Measurements from ENCODE around the gene CLDND2. TPM values are rescaled to one million over a fixed set of nuclear protein-coding genes. Genes with fewer than 3 reads are reported as not detected.
"Not testable (repeated sequence)": the region's sequence is repeated elsewhere in the genome, so short reads cannot be mapped to it uniquely, and the experiment has no call there.

Gene CLDND2
- total RNA-seq, 2 experiments from 2014 or later, result 1.9 TPM; not detected in 1

GRCh38 chr19:51402117-51402516, 33.3 kb upstream of the CLDND2 start:
- Histone ChIP-seq H3K4me2 (ENCODE audit: low read length) (no peak overlapping the region), H3K4me1 (ENCODE audit: insufficient read depth, low read length, poor library complexity, severe bottlenecking) (no peaks in the 10 kb centered on the region), H3K27ac (ENCODE audit: low read depth, low read length, poor library complexity, severe bottlenecking) (no peak overlapping the region), H3K4me3 (ENCODE audit: low read depth, low read length, poor library complexity, severe bottlenecking) (no peak overlapping the region), H3K9me3 (ENCODE audit: low read length) (peaks cover 13% of the 10 kb centered on the region), H3K9me2 (ENCODE audit: insufficient read depth, low read length) (no peaks in the 10 kb centered on the region), H4K20me1 (ENCODE audit: insufficient read depth, low read length) (no peaks in the 10 kb centered on the region), H3K36me3 (ENCODE audit: insufficient read depth, low read length) (peaks cover 11% of the 10 kb centered on the region; the same call in 1 of the 2 replicates), H2AFZ (ENCODE audit: low read length) (no peak overlapping the region), H3K79me2 (ENCODE audit: insufficient read depth, low read depth, low read length) (no peaks in the 10 kb centered on the region)
- DNase-seq (ENCODE audit: low spot score), result no peak
- BruUV-seq (replicated peaks), result no TSS peak
- POLR2A ChIA-PET, result no interaction called here
- CTCF ChIA-PET (ENCODE audit: unreplicated experiment), result no interaction called here
- TF ChIP-seq CTCF (conservative IDR thresholded peaks at IDR 0.05; ENCODE audit: low read length) (no peak), EZH2phosphoT487 (IDR thresholded peaks at IDR 0.05; ENCODE audit: borderline replicate concordance, low read depth, low read length) (no peak)
- intact Hi-C loops (cut with micrococcal nuclease; ENCODE audit: unreplicated experiment), result no loop called here

GRCh38 chr19:51399936-51400335, 31.1 kb upstream of the CLDND2 start:
- H3K9me2 ChIP-seq (ENCODE audit: insufficient read depth, low read length); H3K4me2 ChIP-seq (ENCODE audit: low read length); H3K4me3 ChIP-seq (ENCODE audit: low read depth, low read length, poor library complexity, severe bottlenecking); DNase-seq (ENCODE audit: low spot score); H4K20me1 ChIP-seq (ENCODE audit: insufficient read depth, low read length); H3K79me2 ChIP-seq (ENCODE audit: insufficient read depth, low read depth, low read length); H3K27ac ChIP-seq (ENCODE audit: low read depth, low read length, poor library complexity, severe bottlenecking); BruUV-seq (replicated peaks); H2AFZ ChIP-seq (ENCODE audit: low read length); POLR2A ChIA-PET; intact Hi-C loops (cut with micrococcal nuclease; ENCODE audit: unreplicated experiment): not testable (repeated sequence)
- CTCF ChIA-PET (ENCODE audit: unreplicated experiment), result interaction anchor here (1.0 kb wide), 1 partner anchor 18 kb away, joined by 3 read pairs; the partner anchor contains the start of gene SIGLEC10
- H3K36me3 ChIP-seq (ENCODE audit: insufficient read depth, low read length), result peaks cover 11% of the 10 kb centered on the region; the same call in 1 of the 2 replicates
- peaks cover 13% of the 10 kb centered on the region for H3K4me1 ChIP-seq (ENCODE audit: insufficient read depth, low read length, poor library complexity, severe bottlenecking)
- peaks cover 13% of the 10 kb centered on the region for H3K9me3 ChIP-seq (ENCODE audit: low read length)

- CTCF ChIA-PET (ENCODE audit: unreplicated experiment), result interaction anchor here (1.0 kb wide), 1 partner anchor 19 kb away, joined by 3 read pairs; the partner anchor contains the start of gene SIGLEC10
- no peaks in the 10 kb centered on the region for H3K9me2 ChIP-seq (ENCODE audit: insufficient read depth, low read length)
These were observed 30.4 kb upstream of the CLDND2 start for GRCh38 chr19:51399231-51399630.

More at GRCh38 chr19:51399231-51399630, 30.4 kb upstream of the CLDND2 start:
- no peaks in the 10 kb centered on the region; the same call in 1 of the 2 replicates for H3K79me2 ChIP-seq (ENCODE audit: insufficient read depth, low read depth, low read length)
- no TSS peak for BruUV-seq (replicated peaks)
- H3K36me3 ChIP-seq (ENCODE audit: insufficient read depth, low read length), result peaks cover 11% of the 10 kb centered on the region; the same call in 1 of the 2 replicates
- H3K9me3 ChIP-seq (ENCODE audit: low read length), result peaks cover 13% of the 10 kb centered on the region
- no peaks in the 10 kb centered on the region for H4K20me1 ChIP-seq (ENCODE audit: insufficient read depth, low read length)
- no peak overlapping the region for H3K27ac ChIP-seq (ENCODE audit: low read depth, low read length, poor library complexity, severe bottlenecking)
- TF ChIP-seq CTCF (conservative IDR thresholded peaks at IDR 0.05; ENCODE audit: low read length) (no peak), EZH2phosphoT487 (IDR thresholded peaks at IDR 0.05; ENCODE audit: borderline replicate concordance, low read depth, low read length) (no peak)
- H3K4me1 ChIP-seq (ENCODE audit: insufficient read depth, low read length, poor library complexity, severe bottlenecking), result peaks cover 14% of the 10 kb centered on the region
- no peak overlapping the region for H3K4me3 ChIP-seq (ENCODE audit: low read depth, low read length, poor library complexity, severe bottlenecking)
- POLR2A ChIA-PET, result interaction anchor here (0.6 kb wide), 1 partner anchor 59 kb away, joined by 3 read pairs; no protein-coding TSS in a partner anchor
- H3K4me2 ChIP-seq (ENCODE audit: low read length), result no peak overlapping the region
- no peak overlapping the region for H2AFZ ChIP-seq (ENCODE audit: low read length)
- DNase-seq (ENCODE audit: low spot score), result no peak
- intact Hi-C loops (cut with micrococcal nuclease; ENCODE audit: unreplicated experiment), result no loop called here
